SK-N-SH (cell line): ENCODE results near the gene SNRPF.

Source experiments
- MXI1 ChIP-seq: IDR thresholded peaks from 2 replicates; pipeline ENCODE4 v1.6.1; 2012; ENCODE audit warnings: mild to moderate bottlenecking, low read depth, low read length, improper control_type of control experiment
- POLR2AphosphoS5 ChIP-seq: IDR thresholded peaks from 2 replicates; pipeline ENCODE4 v1.6.1; 2012; ENCODE audit warnings: low read depth, low read length

GRCh38 chr12:95874452-95874851 is 15.7 kb downstream of the SNRPF start:
- TF ChIP-seq MXI1 (no peak), POLR2AphosphoS5 (no peak)
